Ureter (tissue), 1 donor: ENCODE results near the gene OR13C4. TPM values are rescaled to one million over a fixed set of nuclear protein-coding genes. Genes with fewer than 3 reads are reported as not detected.

Source experiments
- total RNA-seq: library from RNA; stranded (reverse); gene quantifications from one replicate; pipeline ENCODE4 v1.2.4, GENCODE V29; 2023
- donor health status: DM: yes; HTN: yes; CAD: no.

The OR13C4 gene
- total RNA-seq, 1 donor from 2014 or later = not detected

Other genes starting within 250 kb of the OR13C4 start
- not detected for gene OR13F1, start 22.9 kb downstream of the OR13C4 start, total RNA-seq
- not detected for gene OR13C3, start 9.6 kb upstream of the OR13C4 start, total RNA-seq
- gene OR13C8, start 42.0 kb upstream of the OR13C4 start, total RNA-seq = not detected
- not detected for gene OR13C5, start 72.2 kb upstream of the OR13C4 start, total RNA-seq
- gene OR13C2, start 78.4 kb upstream of the OR13C4 start, total RNA-seq = not detected
- gene OR13C9, start 91.0 kb upstream of the OR13C4 start, total RNA-seq = not detected
- gene OR13D1, start 167.3 kb upstream of the OR13C4 start, total RNA-seq = not detected
- 29.9 TPM for gene NIPSNAP3A, start 220.5 kb upstream of the OR13C4 start, total RNA-seq
- gene NIPSNAP3B, start 236.9 kb upstream of the OR13C4 start, total RNA-seq = 4.1 TPM